ENCODE data around the gene ASAP3.

GRCh38 chr1:23446661-23447310 lies 37.2 kb downstream of the ASAP3 start:
- TF ChIP-seq EZH2 (IDR thresholded peaks at IDR 0.05) (no peak), POLR2AphosphoS5 (IDR thresholded peaks at IDR 0.05; ENCODE audit: borderline replicate concordance, low read depth, low read length) (no peak), FOXP2 (optimal IDR thresholded peaks at IDR 0.05; ENCODE audit: control extremely low read depth, extremely low read length, insufficient read depth) (no peak)

All from SK-N-MC (cell line).